ENCODE data around the gene STAC.

The STAC gene

DNA sequence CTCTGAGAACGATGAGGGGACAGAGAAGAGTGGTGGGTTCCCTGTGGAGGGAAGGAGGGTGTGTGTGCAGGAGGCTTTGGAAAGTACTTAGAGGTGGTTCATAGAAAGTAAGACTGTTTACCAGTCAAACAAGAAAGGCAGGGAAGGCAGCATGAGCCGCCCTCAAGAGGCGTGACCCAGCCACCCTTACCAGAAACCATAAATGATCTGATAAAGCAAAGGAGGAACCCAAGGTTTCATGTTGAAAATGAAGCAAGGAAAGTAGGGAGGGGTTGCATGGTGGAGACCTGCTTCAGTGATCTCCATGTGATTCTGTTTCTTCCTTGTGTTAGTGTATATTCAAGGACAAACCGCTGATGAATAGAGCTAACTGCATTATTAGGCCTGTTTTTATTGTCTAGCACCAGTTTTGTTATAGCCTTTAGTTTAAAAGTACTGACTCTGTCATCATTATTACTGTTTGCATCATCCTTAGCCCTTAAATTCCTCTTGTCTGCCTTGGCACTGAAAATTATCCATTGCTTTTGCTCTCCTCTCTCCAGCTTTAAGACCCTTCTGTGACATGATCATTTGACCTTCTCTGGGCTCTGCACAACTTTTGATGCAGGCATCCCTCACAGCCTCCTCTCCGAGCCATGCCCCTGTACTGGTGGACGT is 96.1 kb downstream of the STAC start:
- ATAC-seq: no peak
- TF ChIP-seq CSDC2 (CRISPR knock-in tag; IDR thresholded peaks at IDR 0.05) (no peak), OSR1 (CRISPR knock-in tag; IDR thresholded peaks at IDR 0.05) (no peak), ARNTL (CRISPR knock-in tag; IDR thresholded peaks at IDR 0.05; ENCODE audit: borderline replicate concordance, low read depth) (no peak), ZNF8 (CRISPR knock-in tag; IDR thresholded peaks at IDR 0.05) (no peak), SNAI2 (CRISPR knock-in tag; IDR thresholded peaks at IDR 0.05) (no peak), RARB (CRISPR knock-in tag; IDR thresholded peaks at IDR 0.05) (no peak), CREB5 (CRISPR knock-in tag; IDR thresholded peaks at IDR 0.05; ENCODE audit: low read depth) (no peak), ESRRG (CRISPR knock-in tag; IDR thresholded peaks at IDR 0.05) (no peak), TSHZ2 (CRISPR knock-in tag; IDR thresholded peaks at IDR 0.05) (no peak), CSRNP3 (CRISPR knock-in tag; IDR thresholded peaks at IDR 0.05) (no peak), ZNF70 (CRISPR knock-in tag; IDR thresholded peaks at IDR 0.05) (no peak), ZNF565 (CRISPR knock-in tag; conservative IDR thresholded peaks at IDR 0.05; ENCODE audit: low read depth) (no peak)
- TF ChIP-seq, protein P1, sequence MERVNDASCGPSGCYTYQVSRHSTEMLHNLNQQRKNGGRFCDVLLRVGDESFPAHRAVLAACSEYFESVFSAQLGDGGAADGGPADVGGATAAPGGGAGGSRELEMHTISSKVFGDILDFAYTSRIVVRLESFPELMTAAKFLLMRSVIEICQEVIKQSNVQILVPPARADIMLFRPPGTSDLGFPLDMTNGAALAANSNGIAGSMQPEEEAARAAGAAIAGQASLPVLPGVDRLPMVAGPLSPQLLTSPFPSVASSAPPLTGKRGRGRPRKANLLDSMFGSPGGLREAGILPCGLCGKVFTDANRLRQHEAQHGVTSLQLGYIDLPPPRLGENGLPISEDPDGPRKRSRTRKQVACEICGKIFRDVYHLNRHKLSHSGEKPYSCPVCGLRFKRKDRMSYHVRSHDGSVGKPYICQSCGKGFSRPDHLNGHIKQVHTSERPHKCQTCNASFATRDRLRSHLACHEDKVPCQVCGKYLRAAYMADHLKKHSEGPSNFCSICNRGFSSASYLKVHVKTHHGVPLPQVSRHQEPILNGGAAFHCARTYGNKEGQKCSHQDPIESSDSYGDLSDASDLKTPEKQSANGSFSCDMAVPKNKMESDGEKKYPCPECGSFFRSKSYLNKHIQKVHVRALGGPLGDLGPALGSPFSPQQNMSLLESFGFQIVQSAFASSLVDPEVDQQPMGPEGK (CRISPR knock-in tag; IDR thresholded peaks at IDR 0.05; ENCODE audit: borderline replicate concordance): no peak

DNA sequence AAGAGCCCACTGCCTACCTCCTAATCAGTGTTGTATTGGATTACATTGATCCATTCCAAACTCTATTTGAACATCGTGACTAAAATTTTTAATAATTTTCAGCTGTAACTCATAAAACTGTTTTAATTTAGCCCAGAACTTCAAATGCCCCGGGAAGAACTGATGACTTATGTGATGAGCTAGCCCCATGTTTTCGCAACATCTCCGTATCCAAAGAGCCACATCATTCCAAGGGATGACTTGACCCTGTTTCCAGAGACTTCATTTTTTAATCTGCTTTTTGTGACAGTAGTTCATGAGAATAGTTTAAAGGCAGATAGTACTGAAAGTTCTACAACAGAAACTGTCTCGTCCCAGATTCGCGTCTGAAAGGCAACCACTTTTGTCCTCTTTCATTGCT is 97.4 kb downstream of the STAC start:
- ATAC-seq: no peak
- no peak for TF ChIP-seq RARB (CRISPR knock-in tag; IDR thresholded peaks at IDR 0.05)
- TF ChIP-seq ESRRG (CRISPR knock-in tag; IDR thresholded peaks at IDR 0.05): no peak
- TF ChIP-seq TCF4 (CRISPR knock-in tag; IDR thresholded peaks at IDR 0.05; ENCODE audit: borderline replicate concordance): no peak
- no peak for TF ChIP-seq CREB5 (CRISPR knock-in tag; IDR thresholded peaks at IDR 0.05; ENCODE audit: low read depth)
- no peak for TF ChIP-seq TSHZ2 (CRISPR knock-in tag; IDR thresholded peaks at IDR 0.05)

DNA sequence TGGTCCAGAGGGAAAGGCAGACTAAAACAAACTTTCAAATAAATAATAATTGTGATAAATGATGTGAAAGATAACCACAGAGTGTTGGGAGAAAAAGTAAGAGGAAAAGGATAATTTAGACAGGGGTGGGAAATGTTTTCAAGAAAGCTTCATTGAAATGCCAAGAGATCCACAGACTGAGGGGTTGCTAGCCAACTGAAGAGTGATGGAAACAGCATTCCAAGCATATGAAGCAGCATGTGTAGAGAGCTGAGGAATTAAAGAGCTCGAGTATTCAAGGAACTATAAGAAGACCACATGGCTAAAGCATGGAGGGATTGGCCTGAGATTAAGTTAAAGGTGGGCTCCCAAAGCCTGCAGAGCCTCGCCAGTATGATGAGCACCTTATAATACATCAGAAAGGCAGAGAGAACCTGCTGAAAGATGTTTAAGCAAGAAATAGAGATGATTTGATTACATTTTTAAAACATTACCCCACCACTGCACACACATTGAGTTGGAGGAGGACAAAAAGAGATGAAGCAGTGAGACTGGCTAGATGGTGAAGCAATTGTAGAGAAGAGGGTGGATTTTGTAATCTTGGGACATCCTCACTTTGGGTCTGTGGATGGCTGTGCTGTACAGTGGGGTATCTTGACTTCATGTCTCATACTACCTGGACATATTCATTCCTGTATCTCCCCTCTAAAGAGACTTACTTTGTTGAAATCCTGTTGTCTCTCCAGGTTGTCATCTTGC is 100.8 kb downstream of the STAC start:
- ATAC-seq: peak; percentile 79
- no peak for TF ChIP-seq ESRRG (CRISPR knock-in tag; IDR thresholded peaks at IDR 0.05)
- no peak for TF ChIP-seq TSHZ2 (CRISPR knock-in tag; IDR thresholded peaks at IDR 0.05)
- TF ChIP-seq ZFP30 (CRISPR knock-in tag; IDR thresholded peaks at IDR 0.05): no peak
- TF ChIP-seq, protein P1 (CRISPR knock-in tag; IDR thresholded peaks at IDR 0.05; ENCODE audit: borderline replicate concordance): no peak
- TF ChIP-seq BACH2 (CRISPR knock-in tag; IDR thresholded peaks at IDR 0.05; ENCODE audit: borderline replicate concordance): no peak
- no peak for TF ChIP-seq ZFP3 (CRISPR knock-in tag; IDR thresholded peaks at IDR 0.05)

Measured in SK-N-SH treated with all-trans-retinoic acid at 6 μM for 48 hours (cell line).